Measurements from ENCODE around the gene PTK6. TPM values are rescaled to one million over a fixed set of nuclear protein-coding genes. Genes with fewer than 3 reads are reported as not detected.

Gene PTK6
- total and polyA plus RNA-seq, 2 of the 13 experiments (the other 11 are each of a cell fraction or from before 2014, with no cell fraction given), result 0.08 TPM; not detected in 1

DNA sequence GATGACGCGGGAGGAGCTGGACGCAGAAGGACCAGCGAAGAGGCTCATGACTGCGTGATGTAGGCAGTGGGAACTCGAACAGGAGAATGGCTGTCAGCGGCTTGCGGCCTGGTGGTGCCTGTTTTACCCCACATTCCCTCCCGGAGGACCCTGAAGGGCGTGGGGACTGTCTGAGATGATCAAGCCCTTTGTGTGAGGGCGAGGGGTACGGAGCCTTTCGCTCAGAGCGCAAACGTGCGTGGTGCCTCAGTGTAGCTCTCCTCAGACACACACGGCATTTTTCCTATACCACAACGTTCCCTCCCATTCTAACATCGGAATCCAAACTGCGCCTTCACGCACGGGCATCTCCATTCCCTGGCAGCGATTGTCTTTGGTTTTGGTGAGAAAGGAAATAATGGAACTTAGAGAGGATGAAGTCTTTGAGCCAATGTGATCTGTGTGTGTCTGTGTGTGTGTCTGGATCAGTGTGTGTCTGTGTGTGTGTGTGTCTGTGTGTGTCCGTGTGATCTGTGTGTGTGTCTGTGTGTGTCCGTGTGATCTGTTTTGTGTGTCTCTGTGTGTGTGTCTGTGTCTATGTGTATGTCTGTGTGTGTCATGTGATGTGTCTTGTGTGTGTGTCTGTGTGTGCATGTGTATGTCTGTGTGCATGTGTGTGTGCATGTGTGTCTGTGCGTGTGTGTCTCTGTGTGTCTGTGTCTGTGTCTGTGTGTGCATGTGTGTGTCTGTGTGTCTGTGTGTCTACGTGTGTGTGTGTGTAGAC is 5.3 kb downstream of the PTK6 start (continued):
- TF ChIP-seq, protein P1, sequence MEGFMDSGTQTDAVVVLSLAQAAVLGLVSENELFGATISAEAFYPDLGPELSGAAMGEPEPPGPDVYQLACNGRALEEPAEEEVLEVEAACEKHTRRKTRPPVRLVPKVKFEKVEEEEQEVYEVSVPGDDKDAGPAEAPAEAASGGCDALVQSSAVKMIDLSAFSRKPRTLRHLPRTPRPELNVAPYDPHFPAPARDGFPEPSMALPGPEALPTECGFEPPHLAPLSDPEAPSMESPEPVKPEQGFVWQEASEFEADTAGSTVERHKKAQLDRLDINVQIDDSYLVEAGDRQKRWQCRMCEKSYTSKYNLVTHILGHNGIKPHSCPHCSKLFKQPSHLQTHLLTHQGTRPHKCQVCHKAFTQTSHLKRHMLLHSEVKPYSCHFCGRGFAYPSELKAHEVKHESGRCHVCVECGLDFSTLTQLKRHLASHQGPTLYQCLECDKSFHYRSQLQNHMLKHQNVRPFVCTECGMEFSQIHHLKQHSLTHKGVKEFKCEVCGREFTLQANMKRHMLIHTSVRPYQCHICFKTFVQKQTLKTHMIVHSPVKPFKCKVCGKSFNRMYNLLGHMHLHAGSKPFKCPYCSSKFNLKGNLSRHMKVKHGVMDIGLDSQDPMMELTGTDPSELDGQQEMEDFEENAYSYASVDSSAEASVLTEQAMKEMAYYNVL (CRISPR knock-in tag; IDR thresholded peaks at IDR 0.05; ENCODE audit: borderline replicate concordance), result no peak
- no peak for TF ChIP-seq PBX2 (CRISPR knock-in tag; IDR thresholded peaks at IDR 0.05)
- no peak for TF ChIP-seq JUN (CRISPR knock-in tag; IDR thresholded peaks at IDR 0.05)
- peak; percentile 98; the same call in 1 of the 2 replicates for TF ChIP-seq IKZF1 (IDR thresholded peaks at IDR 0.05)
- TF ChIP-seq TRIM24 (CRISPR knock-in tag; IDR thresholded peaks at IDR 0.05), result no peak
- TF ChIP-seq ATM (IDR thresholded peaks at IDR 0.05; ENCODE audit: borderline replicate concordance), result 0 out of 2 replicates have a peak, but pooled peaks have one; percentile 86
- TF ChIP-seq MXI1 (IDR thresholded peaks at IDR 0.05; ENCODE audit: borderline replicate concordance, low read depth, low read length), result no peak
- TF ChIP-seq ZNF207 (IDR thresholded peaks at IDR 0.05; ENCODE audit: borderline replicate concordance), result peak; percentile 97
- 0 out of 2 replicates have a peak, but pooled peaks have one; percentile 28 for TF ChIP-seq FOXK2 (IDR thresholded peaks at IDR 0.05)
- TF ChIP-seq ZNF598 (CRISPR knock-in tag; IDR thresholded peaks at IDR 0.05; ENCODE audit: borderline replicate concordance), result no peak
- TF ChIP-seq, protein P2, sequence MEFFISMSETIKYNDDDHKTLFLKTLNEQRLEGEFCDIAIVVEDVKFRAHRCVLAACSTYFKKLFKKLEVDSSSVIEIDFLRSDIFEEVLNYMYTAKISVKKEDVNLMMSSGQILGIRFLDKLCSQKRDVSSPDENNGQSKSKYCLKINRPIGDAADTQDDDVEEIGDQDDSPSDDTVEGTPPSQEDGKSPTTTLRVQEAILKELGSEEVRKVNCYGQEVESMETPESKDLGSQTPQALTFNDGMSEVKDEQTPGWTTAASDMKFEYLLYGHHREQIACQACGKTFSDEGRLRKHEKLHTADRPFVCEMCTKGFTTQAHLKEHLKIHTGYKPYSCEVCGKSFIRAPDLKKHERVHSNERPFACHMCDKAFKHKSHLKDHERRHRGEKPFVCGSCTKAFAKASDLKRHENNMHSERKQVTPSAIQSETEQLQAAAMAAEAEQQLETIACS (CRISPR knock-in tag; IDR thresholded peaks at IDR 0.05), result no peak
- peak; percentile 90; the same call in 1 of the 2 replicates for TF ChIP-seq TRIM22 (IDR thresholded peaks at IDR 0.05)
- no peak; the same call in 1 of the 2 replicates for TF ChIP-seq ZNF768 (CRISPR knock-in tag; IDR thresholded peaks at IDR 0.05)
- TF ChIP-seq, protein P3, sequence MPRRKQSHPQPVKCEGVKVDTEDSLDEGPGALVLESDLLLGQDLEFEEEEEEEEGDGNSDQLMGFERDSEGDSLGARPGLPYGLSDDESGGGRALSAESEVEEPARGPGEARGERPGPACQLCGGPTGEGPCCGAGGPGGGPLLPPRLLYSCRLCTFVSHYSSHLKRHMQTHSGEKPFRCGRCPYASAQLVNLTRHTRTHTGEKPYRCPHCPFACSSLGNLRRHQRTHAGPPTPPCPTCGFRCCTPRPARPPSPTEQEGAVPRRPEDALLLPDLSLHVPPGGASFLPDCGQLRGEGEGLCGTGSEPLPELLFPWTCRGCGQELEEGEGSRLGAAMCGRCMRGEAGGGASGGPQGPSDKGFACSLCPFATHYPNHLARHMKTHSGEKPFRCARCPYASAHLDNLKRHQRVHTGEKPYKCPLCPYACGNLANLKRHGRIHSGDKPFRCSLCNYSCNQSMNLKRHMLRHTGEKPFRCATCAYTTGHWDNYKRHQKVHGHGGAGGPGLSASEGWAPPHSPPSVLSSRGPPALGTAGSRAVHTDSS (CRISPR knock-in tag; conservative IDR thresholded peaks at IDR 0.05), result no peak
- TF ChIP-seq JARID2 (CRISPR knock-in tag; IDR thresholded peaks at IDR 0.05; ENCODE audit: insufficient replicate concordance), result no peak
- TF ChIP-seq ZNF782 (CRISPR knock-in tag; IDR thresholded peaks at IDR 0.05; ENCODE audit: borderline replicate concordance), result peak; percentile 33; the same call in 1 of the 2 replicates
- no peak for TF ChIP-seq RNF2 (conservative IDR thresholded peaks at IDR 0.05; ENCODE audit: low read depth)
- TF ChIP-seq, protein P4, sequence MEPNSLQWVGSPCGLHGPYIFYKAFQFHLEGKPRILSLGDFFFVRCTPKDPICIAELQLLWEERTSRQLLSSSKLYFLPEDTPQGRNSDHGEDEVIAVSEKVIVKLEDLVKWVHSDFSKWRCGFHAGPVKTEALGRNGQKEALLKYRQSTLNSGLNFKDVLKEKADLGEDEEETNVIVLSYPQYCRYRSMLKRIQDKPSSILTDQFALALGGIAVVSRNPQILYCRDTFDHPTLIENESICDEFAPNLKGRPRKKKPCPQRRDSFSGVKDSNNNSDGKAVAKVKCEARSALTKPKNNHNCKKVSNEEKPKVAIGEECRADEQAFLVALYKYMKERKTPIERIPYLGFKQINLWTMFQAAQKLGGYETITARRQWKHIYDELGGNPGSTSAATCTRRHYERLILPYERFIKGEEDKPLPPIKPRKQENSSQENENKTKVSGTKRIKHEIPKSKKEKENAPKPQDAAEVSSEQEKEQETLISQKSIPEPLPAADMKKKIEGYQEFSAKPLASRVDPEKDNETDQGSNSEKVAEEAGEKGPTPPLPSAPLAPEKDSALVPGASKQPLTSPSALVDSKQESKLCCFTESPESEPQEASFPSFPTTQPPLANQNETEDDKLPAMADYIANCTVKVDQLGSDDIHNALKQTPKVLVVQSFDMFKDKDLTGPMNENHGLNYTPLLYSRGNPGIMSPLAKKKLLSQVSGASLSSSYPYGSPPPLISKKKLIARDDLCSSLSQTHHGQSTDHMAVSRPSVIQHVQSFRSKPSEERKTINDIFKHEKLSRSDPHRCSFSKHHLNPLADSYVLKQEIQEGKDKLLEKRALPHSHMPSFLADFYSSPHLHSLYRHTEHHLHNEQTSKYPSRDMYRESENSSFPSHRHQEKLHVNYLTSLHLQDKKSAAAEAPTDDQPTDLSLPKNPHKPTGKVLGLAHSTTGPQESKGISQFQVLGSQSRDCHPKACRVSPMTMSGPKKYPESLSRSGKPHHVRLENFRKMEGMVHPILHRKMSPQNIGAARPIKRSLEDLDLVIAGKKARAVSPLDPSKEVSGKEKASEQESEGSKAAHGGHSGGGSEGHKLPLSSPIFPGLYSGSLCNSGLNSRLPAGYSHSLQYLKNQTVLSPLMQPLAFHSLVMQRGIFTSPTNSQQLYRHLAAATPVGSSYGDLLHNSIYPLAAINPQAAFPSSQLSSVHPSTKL (CRISPR knock-in tag; IDR thresholded peaks at IDR 0.05), result no peak

Measured in HepG2 (cell line).